T47D (cell line): ENCODE measurements around the gene HTR6.
"Not testable (repeated sequence)": the region's sequence is repeated elsewhere in the genome, so short reads cannot be mapped to it uniquely, and the experiment has no call there.

Experiments
- DNase-seq, 2 experiments: peaks; one replicate each; pipeline versions ENCODE4 v3.0.0 to v3.0.0-alpha.2; 2011 to 2012; ENCODE audit warnings: low read depth in 1 of 2, low spot score in 1 of 2
- JUND ChIP-seq: IDR thresholded peaks from 2 replicates; pipeline ENCODE4 v1.6.1; 2012; ENCODE audit warnings: low read depth
- in situ Hi-C: cut with HindIII; loops from 2 replicates; pipeline ENCODE4 v1.10.0; 2016; ENCODE audit warnings: low sequenced_read_pairs, low pct_unique_long_range_greater_than_20kb

The HTR6 gene

GRCh38 chr1:19664453-19665185 is at the start of gene HTR6:
TSS of gene HTR6 (plus strand) at chr1:19664875. CDS start at chr1:19665754, 879 bp downstream.
- no peak for TF ChIP-seq JUND
- DNase-seq, result no peak
- in situ Hi-C loops, result no loop called here

- no peak for DNase-seq
- in situ Hi-C loops, result no loop called here
- TF ChIP-seq JUND, result no peak
Observed at GRCh38 chr1:19615438-19615837, 49.2 kb upstream of the HTR6 start.

- DNase-seq, result no peak
- in situ Hi-C loops, result no loop called here
- no peak for TF ChIP-seq JUND
Observed at GRCh38 chr1:19616489-19616888, 48.2 kb upstream of the HTR6 start.

GRCh38 chr1:19617376-19617775 is 47.3 kb upstream of the HTR6 start:
- TF ChIP-seq JUND, result no peak
- in situ Hi-C loops, result no loop called here
- no peak for DNase-seq

GRCh38 chr1:19618428-19618827 is 46.2 kb upstream of the HTR6 start:
- DNase-seq, result no peak
- TF ChIP-seq JUND, result no peak
- in situ Hi-C loops, result no loop called here

- in situ Hi-C loops, result no loop called here
- no peak for TF ChIP-seq JUND
- no peak for DNase-seq
Observed at GRCh38 chr1:19619697-19620384, 44.8 kb upstream of the HTR6 start.

GRCh38 chr1:19620786-19621185 is 43.9 kb upstream of the HTR6 start:
- TF ChIP-seq JUND, result no peak
- in situ Hi-C loops, result no loop called here
- no peak for DNase-seq

- no peak for DNase-seq
- TF ChIP-seq JUND, result no peak
- in situ Hi-C loops, result no loop called here
Observed at GRCh38 chr1:19621274-19621950, 43.3 kb upstream of the HTR6 start.

GRCh38 chr1:19622204-19622603 is 42.5 kb upstream of the HTR6 start:
- no peak for TF ChIP-seq JUND
- in situ Hi-C loops, result no loop called here
- no peak for DNase-seq

GRCh38 chr1:19623523-19623922 is 41.2 kb upstream of the HTR6 start:
- DNase-seq, result no peak
- no peak for TF ChIP-seq JUND
- in situ Hi-C loops, result no loop called here

GRCh38 chr1:19625291-19625937 is 39.3 kb upstream of the HTR6 start:
- in situ Hi-C loops, result no loop called here
- TF ChIP-seq JUND, result no peak
- no peak for DNase-seq

- TF ChIP-seq JUND, result no peak
- DNase-seq, result no peak
- in situ Hi-C loops, result no loop called here
Observed at GRCh38 chr1:19628879-19629278, 35.8 kb upstream of the HTR6 start.

GRCh38 chr1:19629357-19629756 is 35.3 kb upstream of the HTR6 start:
- no peak for TF ChIP-seq JUND
- DNase-seq, result no peak
- in situ Hi-C loops, result no loop called here

GRCh38 chr1:19630192-19630591 is 34.5 kb upstream of the HTR6 start:
- DNase-seq, in situ Hi-C loops: not testable (repeated sequence)
